Panc1 (cell line): ENCODE data around the gene CD83. TPM values are rescaled to one million over a fixed set of nuclear protein-coding genes. Genes with fewer than 3 reads are reported as not detected.

Experiments
- ATAC-seq: fragments of 200-7000 bp; cut with Tn5 transposase; 2 replicates; pipeline ENCODE4 v1.9.1; 2020; ENCODE audit warnings: mild to moderate bottlenecking, moderate library complexity
- BruUV-seq: library from RNA; stranded (reverse); fragments of 400-500 nt; replicated peaks from 2 replicates; lab custom pipeline; 2021; lab: Mats Ljungman, UMichigan
- CTCF ChIA-PET: fragments of 300-600 bp; sonication (Branson Sonifier 250); formaldehyde crosslinking; loops from one replicate; lab custom pipeline; 2022; ENCODE audit warnings: antibody characterized with exemption; lab: Charles Lee
- POLR2A ChIA-PET: fragments of 300-600 bp; sonication (Branson Sonifier 250); formaldehyde crosslinking; loops from one replicate; lab custom pipeline; 2022; ENCODE audit warnings: antibody characterized with exemption; lab: Charles Lee
- DNase-seq: peaks from one replicate; pipeline ENCODE4 v3.0.0-alpha.2; 2010; ENCODE audit warnings: low read depth, low spot score
- H3K27ac ChIP-seq: 2 replicates; pipeline ENCODE4 v1.5.1; 2011; ENCODE audit warnings: mild to moderate bottlenecking, low read length, inconsistent platforms
- H3K27me3 ChIP-seq: fragments of 200-500 bp; sonication (Bioruptor generic); 2 replicates; pipeline ENCODE4 v1.6.0; 2014; ENCODE audit warnings: low read length, inconsistent platforms; ENCODE audit not compliant: control insufficient read depth, insufficient read depth
- H3K36me3 ChIP-seq: fragments of 200-500 bp; sonication (Bioruptor generic); 2 replicates; pipeline ENCODE4 v1.5.1; 2014; ENCODE audit warnings: inconsistent platforms, mild to moderate bottlenecking, low read length, moderate library complexity; ENCODE audit not compliant: control insufficient read depth, insufficient read depth
- H3K4me1 ChIP-seq: 2 replicates; pipeline ENCODE4 v1.5.1; 2011; ENCODE audit warnings: inconsistent platforms, mild to moderate bottlenecking, low read length, moderate library complexity; ENCODE audit not compliant: control insufficient read depth, insufficient read depth
- H3K4me3 ChIP-seq, 2 experiments: 2 replicates each; pipeline ENCODE4 v1.5.1; 2011 to 2012; ENCODE audit warnings: low read depth in 2 of 2, low read length in 2 of 2, mild to moderate bottlenecking in 2 of 2, inconsistent platforms in 1 of 2, moderate library complexity in 1 of 2
- H3K9me3 ChIP-seq: fragments of 200-500 bp; sonication (Bioruptor generic); 2 replicates; pipeline ENCODE4 v1.5.1; 2014; ENCODE audit warnings: low read depth, mild to moderate bottlenecking, inconsistent platforms, low read length, moderate library complexity; ENCODE audit not compliant: control insufficient read depth, insufficient read depth
- POLR2AphosphoS5 ChIP-seq: IDR thresholded peaks from 2 replicates; pipeline ENCODE4 v1.6.1; 2012; ENCODE audit warnings: mild to moderate bottlenecking, low read depth, low read length, moderate library complexity
- SIN3A ChIP-seq: IDR thresholded peaks from 2 replicates; pipeline ENCODE4 v1.6.1; 2012; ENCODE audit warnings: low read depth, mild to moderate bottlenecking, low read length, moderate library complexity, borderline replicate concordance; ENCODE audit not compliant: insufficient read depth
- TCF7L2 ChIP-seq: IDR thresholded peaks from 2 replicates; pipeline ENCODE4 v1.6.1; 2011; ENCODE audit warnings: mild to moderate bottlenecking, low read depth, low read length, inconsistent platforms
- in situ Hi-C: cut with HindIII; loops from 2 replicates; pipeline ENCODE4 v1.10.0; 2016; ENCODE audit warnings: low sequenced_read_pairs, low pct_unique_long_range_greater_than_20kb
- intact Hi-C: fragments of 100-400 bp; cut with micrococcal nuclease; formaldehyde crosslinking; loops from one replicate; pipeline ENCODE4 v1.10.0; 2022; ENCODE audit not compliant: unreplicated experiment
- total RNA-seq: library from RNA; stranded (reverse); gene quantifications from one replicate; pipeline ENCODE4 v1.2.1, GENCODE V29; 2021; ENCODE audit not compliant: unreplicated experiment
- TF ChIP-seq, protein P1 (sequence below), 2 experiments: IDR thresholded peaks; 2 replicates each; pipeline ENCODE4 v1.6.1; 2011 to 2012; ENCODE audit warnings: low read depth in 2 of 2, control low read depth in 1 of 2, low read length in 1 of 2, mild to moderate bottlenecking in 1 of 2, moderate library complexity in 1 of 2; ENCODE audit not compliant: insufficient read depth in 1 of 2
- TF ChIP-seq, protein P2 (sequence below): fragments of 450-650 bp; IDR thresholded peaks from 2 replicates; pipeline ENCODE4 v1.5.1; 2017; ENCODE audit warnings: mild to moderate bottlenecking

CD83 gene
- total RNA-seq, 1 experiment from 2014 or later: 5.3 TPM

DNA sequence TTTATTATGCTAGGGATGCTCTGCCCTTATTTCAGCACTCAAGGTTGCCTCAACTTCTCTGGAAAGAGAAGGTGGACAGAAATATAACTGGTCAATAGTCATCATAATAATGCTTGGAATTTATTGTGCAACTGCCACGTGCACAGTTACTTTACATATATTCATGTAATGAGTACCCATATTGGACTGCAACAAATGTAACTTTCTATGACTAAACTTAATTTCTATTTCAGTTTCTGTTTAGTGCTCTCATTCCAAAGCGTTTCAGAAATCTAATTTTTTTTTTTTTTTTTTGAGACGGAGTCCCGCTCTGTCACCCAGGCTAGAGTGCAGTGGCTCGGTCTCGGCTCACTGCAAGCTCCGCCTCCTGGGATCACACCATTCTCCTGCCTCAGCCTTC is 28.3 kb upstream of the CD83 start:
- CTCF ChIA-PET: no interaction called here
- DNase-seq: no peak
- intact Hi-C loops: no loop called here

DNA sequence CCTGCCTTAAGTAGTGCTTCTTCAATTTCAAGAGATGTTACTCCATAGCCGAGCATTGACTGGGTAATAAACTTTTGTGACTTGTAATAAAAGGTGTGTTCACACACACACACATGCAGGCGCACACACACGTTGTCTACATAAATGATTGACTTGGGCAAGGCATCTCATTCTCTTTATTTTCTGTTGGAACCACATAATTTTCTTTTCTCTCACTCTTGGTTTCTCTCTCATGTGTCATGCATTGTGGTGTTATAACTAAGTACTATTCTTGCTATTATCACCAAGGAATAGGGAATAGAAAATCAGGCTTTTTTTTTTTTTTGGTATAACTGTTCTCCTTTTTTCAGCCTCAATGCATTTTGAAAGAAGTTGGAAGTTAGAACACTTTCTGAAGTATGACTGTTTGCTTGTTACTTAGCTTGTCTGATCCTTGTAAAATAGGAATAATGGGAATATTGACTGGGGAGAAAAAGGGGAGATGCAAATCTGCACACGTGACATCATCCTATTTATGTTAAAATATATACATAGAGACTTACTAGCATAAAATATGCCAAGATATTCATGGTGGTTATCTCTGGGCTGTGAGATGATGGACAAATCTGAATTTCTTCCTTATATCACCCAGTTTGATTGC is 26.1 kb upstream of the CD83 start:
- DNase-seq: no peak
- ChIA-PET POLR2A (no interaction called here), CTCF (no interaction called here)
- Histone ChIP-seq H3K27ac (no peak overlapping the region), H3K9me3 (no peaks in the 10 kb centered on the region), H3K4me1 (no peaks in the 10 kb centered on the region), H3K27me3 (peaks cover 6% of the 10 kb centered on the region; the same call in 1 of the 2 replicates), H3K4me3 (no peak overlapping the region), H3K36me3 (no peaks in the 10 kb centered on the region)
- no peak for ATAC-seq
- BruUV-seq: no TSS peak
- TF ChIP-seq SIN3A: no peak
- TF ChIP-seq, protein P1, sequence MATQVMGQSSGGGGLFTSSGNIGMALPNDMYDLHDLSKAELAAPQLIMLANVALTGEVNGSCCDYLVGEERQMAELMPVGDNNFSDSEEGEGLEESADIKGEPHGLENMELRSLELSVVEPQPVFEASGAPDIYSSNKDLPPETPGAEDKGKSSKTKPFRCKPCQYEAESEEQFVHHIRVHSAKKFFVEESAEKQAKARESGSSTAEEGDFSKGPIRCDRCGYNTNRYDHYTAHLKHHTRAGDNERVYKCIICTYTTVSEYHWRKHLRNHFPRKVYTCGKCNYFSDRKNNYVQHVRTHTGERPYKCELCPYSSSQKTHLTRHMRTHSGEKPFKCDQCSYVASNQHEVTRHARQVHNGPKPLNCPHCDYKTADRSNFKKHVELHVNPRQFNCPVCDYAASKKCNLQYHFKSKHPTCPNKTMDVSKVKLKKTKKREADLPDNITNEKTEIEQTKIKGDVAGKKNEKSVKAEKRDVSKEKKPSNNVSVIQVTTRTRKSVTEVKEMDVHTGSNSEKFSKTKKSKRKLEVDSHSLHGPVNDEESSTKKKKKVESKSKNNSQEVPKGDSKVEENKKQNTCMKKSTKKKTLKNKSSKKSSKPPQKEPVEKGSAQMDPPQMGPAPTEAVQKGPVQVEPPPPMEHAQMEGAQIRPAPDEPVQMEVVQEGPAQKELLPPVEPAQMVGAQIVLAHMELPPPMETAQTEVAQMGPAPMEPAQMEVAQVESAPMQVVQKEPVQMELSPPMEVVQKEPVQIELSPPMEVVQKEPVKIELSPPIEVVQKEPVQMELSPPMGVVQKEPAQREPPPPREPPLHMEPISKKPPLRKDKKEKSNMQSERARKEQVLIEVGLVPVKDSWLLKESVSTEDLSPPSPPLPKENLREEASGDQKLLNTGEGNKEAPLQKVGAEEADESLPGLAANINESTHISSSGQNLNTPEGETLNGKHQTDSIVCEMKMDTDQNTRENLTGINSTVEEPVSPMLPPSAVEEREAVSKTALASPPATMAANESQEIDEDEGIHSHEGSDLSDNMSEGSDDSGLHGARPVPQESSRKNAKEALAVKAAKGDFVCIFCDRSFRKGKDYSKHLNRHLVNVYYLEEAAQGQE (IDR thresholded peaks at IDR 0.05; ENCODE audit: insufficient read depth in 1 of 2, low read depth in 2 of 2, low read length in 1 of 2): no peak
- TF ChIP-seq, protein P2, sequence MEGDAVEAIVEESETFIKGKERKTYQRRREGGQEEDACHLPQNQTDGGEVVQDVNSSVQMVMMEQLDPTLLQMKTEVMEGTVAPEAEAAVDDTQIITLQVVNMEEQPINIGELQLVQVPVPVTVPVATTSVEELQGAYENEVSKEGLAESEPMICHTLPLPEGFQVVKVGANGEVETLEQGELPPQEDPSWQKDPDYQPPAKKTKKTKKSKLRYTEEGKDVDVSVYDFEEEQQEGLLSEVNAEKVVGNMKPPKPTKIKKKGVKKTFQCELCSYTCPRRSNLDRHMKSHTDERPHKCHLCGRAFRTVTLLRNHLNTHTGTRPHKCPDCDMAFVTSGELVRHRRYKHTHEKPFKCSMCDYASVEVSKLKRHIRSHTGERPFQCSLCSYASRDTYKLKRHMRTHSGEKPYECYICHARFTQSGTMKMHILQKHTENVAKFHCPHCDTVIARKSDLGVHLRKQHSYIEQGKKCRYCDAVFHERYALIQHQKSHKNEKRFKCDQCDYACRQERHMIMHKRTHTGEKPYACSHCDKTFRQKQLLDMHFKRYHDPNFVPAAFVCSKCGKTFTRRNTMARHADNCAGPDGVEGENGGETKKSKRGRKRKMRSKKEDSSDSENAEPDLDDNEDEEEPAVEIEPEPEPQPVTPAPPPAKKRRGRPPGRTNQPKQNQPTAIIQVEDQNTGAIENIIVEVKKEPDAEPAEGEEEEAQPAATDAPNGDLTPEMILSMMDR: no peak
- no peak for TF ChIP-seq POLR2AphosphoS5
- no peak for TF ChIP-seq TCF7L2
- in situ Hi-C loops (no loop called here), intact Hi-C loops (no loop called here)

More for the DNA sequence above, 28.3 kb upstream of the CD83 start:
- H3K4me3 ChIP-seq: no peak overlapping the region
- ATAC-seq: no peak
- no peaks in the 10 kb centered on the region for H3K9me3 ChIP-seq
- H3K4me1 ChIP-seq: no peaks in the 10 kb centered on the region
- peaks cover 6% of the 10 kb centered on the region; the same call in 1 of the 2 replicates for H3K27me3 ChIP-seq
- TF ChIP-seq, protein P2: no peak
- TF ChIP-seq, protein P1 (IDR thresholded peaks at IDR 0.05; ENCODE audit: insufficient read depth in 1 of 2, low read depth in 2 of 2, low read length in 1 of 2): no peak
- TF ChIP-seq POLR2AphosphoS5: no peak
- TF ChIP-seq TCF7L2: no peak
- TF ChIP-seq SIN3A: no peak
- BruUV-seq: no TSS peak
- in situ Hi-C loops: no loop called here
- POLR2A ChIA-PET: no interaction called here
- H3K36me3 ChIP-seq: no peaks in the 10 kb centered on the region
- no peak overlapping the region for H3K27ac ChIP-seq
